Colonic mucosa (tissue), 4 donors: Measurements from ENCODE around the gene CHMP5. TPM values are rescaled to one million over a fixed set of nuclear protein-coding genes. Genes with fewer than 3 reads are reported as not detected.

Experiments used
- DNase-seq: peaks from one replicate; pipeline ENCODE4 v3.0.0-alpha.2; 2020
- H3K27ac ChIP-seq: fragments of 200-600 bp; one replicate; pipeline ENCODE4 v1.8.0; 2021
- H3K27me3 ChIP-seq: fragments of 200-600 bp; one replicate; pipeline ENCODE4 v1.8.0; 2021
- H3K36me3 ChIP-seq: fragments of 200-600 bp; one replicate; pipeline ENCODE4 v1.8.0; 2021
- H3K4me1 ChIP-seq: fragments of 200-600 bp; one replicate; pipeline ENCODE4 v1.8.0; 2021; ENCODE audit warnings: mild to moderate bottlenecking
- H3K4me3 ChIP-seq: fragments of 200-600 bp; one replicate; pipeline ENCODE4 v1.8.0; 2021
- H3K9ac ChIP-seq, 2 donors: one replicate each; pipeline ENCODE4 v1.7.0; 2013; ENCODE audit warnings: control low read depth in 2 of 2, low read depth in 2 of 2, low read length in 2 of 2
- H3K9me3 ChIP-seq: fragments of 200-600 bp; one replicate; pipeline ENCODE4 v1.8.0; 2021
- intact Hi-C: fragments of 100-400 bp; cut with DNase I; formaldehyde crosslinking; loops from one replicate; pipeline ENCODE4 v1.14.1; 2022
- total RNA-seq, 2 donors: library from RNA; stranded (reverse); fragmentation: NEBNext Ultra II Directional in 1 of 2; extraction: Animal tissue kit (Norgen Biotek cat#: 25700) in 1 of 2; gene quantifications; one replicate each; pipeline ENCODE4 v1.2.1, GENCODE V29; 2021
- TF ChIP-seq, protein P1 (sequence below): fragments of 200-600 bp; IDR thresholded peaks from one replicate; pipeline ENCODE4 v1.8.0; 2022; ENCODE audit warnings: antibody characterized with exemption, mild to moderate bottlenecking
- donor health status: healthy.
- donor health status: DM: no; HTN: no; CAD: no.
- donor health status: DM: no; HTN: no; CAD: no.

CHMP5 gene
- total RNA-seq, 2 donors from 2014 or later: 60.3 to 97.0 TPM

DNA sequence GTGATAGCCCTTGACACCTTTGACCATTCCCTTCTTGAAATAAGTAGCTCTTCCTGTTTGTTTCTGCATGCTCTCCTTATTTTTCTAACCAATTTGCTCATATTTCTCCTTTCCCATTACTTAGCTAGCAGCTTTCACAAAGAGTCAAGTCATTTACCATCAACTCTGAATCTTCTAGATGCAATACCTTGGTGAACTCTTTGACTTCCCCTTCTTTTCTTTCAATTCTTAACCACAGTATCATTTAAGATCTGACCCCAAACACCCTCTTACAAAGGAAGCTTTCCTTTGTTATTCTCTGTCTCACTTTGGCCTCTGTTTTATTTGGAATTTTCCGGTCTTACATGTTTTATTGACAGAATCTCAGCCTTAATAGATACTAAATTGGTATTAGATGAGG, 39.5 kb downstream of the CHMP5 start:
- DNase-seq: no peak
- Histone ChIP-seq H3K36me3 (peaks cover 45% of the 10 kb centered on the region), H3K27me3 (no peaks in the 10 kb centered on the region), H3K4me1 (no peaks in the 10 kb centered on the region), H3K27ac (no peak overlapping the region), H3K9me3 (no peaks in the 10 kb centered on the region), H3K9ac (no peak overlapping the region), H3K4me3 (no peak overlapping the region)
- intact Hi-C loops: no loop called here
- TF ChIP-seq, protein P1, sequence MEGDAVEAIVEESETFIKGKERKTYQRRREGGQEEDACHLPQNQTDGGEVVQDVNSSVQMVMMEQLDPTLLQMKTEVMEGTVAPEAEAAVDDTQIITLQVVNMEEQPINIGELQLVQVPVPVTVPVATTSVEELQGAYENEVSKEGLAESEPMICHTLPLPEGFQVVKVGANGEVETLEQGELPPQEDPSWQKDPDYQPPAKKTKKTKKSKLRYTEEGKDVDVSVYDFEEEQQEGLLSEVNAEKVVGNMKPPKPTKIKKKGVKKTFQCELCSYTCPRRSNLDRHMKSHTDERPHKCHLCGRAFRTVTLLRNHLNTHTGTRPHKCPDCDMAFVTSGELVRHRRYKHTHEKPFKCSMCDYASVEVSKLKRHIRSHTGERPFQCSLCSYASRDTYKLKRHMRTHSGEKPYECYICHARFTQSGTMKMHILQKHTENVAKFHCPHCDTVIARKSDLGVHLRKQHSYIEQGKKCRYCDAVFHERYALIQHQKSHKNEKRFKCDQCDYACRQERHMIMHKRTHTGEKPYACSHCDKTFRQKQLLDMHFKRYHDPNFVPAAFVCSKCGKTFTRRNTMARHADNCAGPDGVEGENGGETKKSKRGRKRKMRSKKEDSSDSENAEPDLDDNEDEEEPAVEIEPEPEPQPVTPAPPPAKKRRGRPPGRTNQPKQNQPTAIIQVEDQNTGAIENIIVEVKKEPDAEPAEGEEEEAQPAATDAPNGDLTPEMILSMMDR: no peak

DNA sequence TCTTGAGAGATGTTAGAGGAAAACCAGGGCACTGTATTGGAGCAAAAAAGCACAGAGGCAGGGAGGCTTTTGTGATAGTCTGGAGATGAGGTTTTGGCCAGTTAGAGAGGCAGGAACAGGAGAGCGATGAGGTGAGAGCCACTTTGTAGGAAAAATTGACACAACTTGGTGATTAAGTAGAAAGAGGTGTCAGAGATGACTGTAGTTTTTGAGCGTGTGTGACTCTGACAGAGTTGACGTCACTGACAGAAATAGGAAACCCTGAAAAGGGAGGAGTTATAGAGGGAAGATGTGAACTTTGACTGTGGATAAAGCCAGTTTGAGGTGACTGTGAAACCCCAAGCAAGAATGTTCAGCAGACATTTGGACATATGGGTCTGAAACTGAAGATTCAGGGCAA, 41.2 kb downstream of the CHMP5 start:
- intact Hi-C loops: no loop called here
- Histone ChIP-seq H3K27me3 (no peaks in the 10 kb centered on the region), H3K4me1 (no peaks in the 10 kb centered on the region), H3K27ac (no peak overlapping the region), H3K9ac (no peak overlapping the region), H3K36me3 (peaks cover 45% of the 10 kb centered on the region), H3K9me3 (no peaks in the 10 kb centered on the region), H3K4me3 (no peak overlapping the region)
- TF ChIP-seq, protein P1: no peak
- no peak for DNase-seq

DNA sequence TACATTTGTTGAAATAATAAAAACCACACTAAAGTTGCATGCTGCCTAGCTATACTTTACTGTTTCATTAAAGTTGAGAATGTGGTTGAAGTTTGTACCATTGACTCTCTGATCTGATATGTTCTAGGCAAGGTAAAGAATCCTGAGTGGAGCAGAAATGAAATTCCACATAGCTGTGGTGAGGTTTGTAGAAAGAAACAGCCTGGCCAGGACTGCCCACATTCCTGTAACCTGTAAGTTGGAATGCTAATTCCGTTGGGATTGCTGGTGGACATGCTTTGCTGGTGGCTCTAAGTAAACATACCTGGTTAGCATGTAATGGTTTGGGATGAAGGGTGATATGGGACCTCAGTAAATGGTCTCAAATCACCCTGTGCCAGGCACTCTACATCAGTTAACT, 42.2 kb downstream of the CHMP5 start:
- H3K9me3 ChIP-seq: no peaks in the 10 kb centered on the region
- H3K9ac ChIP-seq: no peak overlapping the region
- DNase-seq: no peak
- TF ChIP-seq, protein P1: no peak
- peaks cover 45% of the 10 kb centered on the region for H3K36me3 ChIP-seq
- no peaks in the 10 kb centered on the region for H3K27me3 ChIP-seq
- intact Hi-C loops: no loop called here
- no peaks in the 10 kb centered on the region for H3K4me1 ChIP-seq
- no peak overlapping the region for H3K4me3 ChIP-seq
- H3K27ac ChIP-seq: no peak overlapping the region

DNA sequence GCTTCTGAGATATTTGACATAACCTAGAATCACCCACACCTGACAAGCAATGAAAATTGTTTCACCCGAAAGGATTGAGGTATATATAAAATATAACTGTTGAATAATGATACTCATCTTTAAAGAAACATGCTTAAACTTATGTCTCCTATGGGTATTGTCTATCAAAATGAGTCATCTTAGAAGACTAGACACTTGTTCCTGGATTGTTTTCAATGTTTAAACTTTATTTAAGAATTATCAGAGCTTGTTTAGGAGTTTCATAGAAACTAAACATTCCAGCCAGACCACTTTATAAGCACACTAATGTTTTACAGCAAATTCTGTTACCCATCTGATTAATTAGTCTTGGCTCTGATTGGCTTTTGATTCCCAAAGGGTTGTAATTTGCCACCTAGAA, 45.1 kb downstream of the CHMP5 start:
- Histone ChIP-seq H3K9ac (no peak overlapping the region), H3K4me3 (no peak overlapping the region), H3K27ac (no peak overlapping the region), H3K27me3 (no peaks in the 10 kb centered on the region), H3K4me1 (no peaks in the 10 kb centered on the region), H3K36me3 (peaks cover 25% of the 10 kb centered on the region), H3K9me3 (no peaks in the 10 kb centered on the region)
- no peak for DNase-seq
- TF ChIP-seq, protein P1: no peak
- intact Hi-C loops: no loop called here

DNA sequence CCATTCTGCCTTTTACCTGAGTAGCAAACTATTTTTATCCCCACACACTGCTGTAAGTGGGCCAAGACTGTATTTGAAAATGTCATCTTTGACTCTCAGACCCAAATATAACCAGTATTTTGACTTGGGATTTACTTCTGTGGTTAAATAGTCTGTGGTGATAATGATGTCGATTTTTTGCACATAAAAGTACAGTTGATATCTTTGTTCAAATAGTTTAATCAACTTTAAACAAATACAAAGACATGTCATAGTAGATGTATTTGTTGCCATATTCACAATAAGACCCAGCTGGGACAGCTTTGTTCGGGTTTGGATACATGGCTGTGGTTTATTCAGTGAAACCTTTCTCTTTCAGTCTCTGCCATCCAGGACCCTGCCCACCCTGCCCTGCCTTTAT, 45.9 kb downstream of the CHMP5 start:
- TF ChIP-seq, protein P1: no peak
- H3K27me3 ChIP-seq: no peaks in the 10 kb centered on the region
- H3K9ac ChIP-seq: no peak overlapping the region
- peaks cover 25% of the 10 kb centered on the region for H3K36me3 ChIP-seq
- no peaks in the 10 kb centered on the region for H3K4me1 ChIP-seq
- intact Hi-C loops: no loop called here
- H3K4me3 ChIP-seq: no peak overlapping the region
- no peak for DNase-seq
- no peak overlapping the region for H3K27ac ChIP-seq
- H3K9me3 ChIP-seq: no peaks in the 10 kb centered on the region

DNA sequence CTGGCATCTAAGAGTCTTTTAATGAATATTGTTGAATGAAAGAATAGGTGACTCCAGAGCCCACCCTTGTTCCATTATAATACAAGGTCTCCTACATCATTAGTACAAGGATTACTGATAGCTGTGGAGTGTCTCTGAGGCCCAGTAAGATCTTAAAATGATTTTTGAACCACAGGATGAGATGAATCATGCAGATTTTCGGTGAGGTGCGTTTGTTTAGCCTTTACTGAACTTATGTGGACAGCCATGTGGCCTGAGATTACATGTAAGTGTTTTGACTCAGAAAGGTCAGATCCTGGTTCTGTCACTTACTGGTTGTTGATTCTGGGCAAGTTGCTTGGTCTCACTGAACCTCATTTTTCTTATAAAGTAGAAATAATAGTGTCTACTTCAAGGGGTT, 47.1 kb downstream of the CHMP5 start:
- no peak for DNase-seq
- no peaks in the 10 kb centered on the region for H3K27me3 ChIP-seq
- H3K4me3 ChIP-seq: no peak overlapping the region
- H3K9ac ChIP-seq: no peak overlapping the region
- no peaks in the 10 kb centered on the region for H3K4me1 ChIP-seq
- no peaks in the 10 kb centered on the region for H3K9me3 ChIP-seq
- no peak overlapping the region for H3K27ac ChIP-seq
- H3K36me3 ChIP-seq: peaks cover 18% of the 10 kb centered on the region
- TF ChIP-seq, protein P1: no peak
- intact Hi-C loops: no loop called here
